HG02759 (cell line): ENCODE measurements around the gene CLDN9.
A peak's percentile ranks its signal among the peaks of the same experiment; 100 is the strongest.

Experiments
- ATAC-seq: cut with Tn5 transposase; IDR thresholded peaks from one replicate; pipeline ENCODE4 v1.9.1; 2021; ENCODE audit warnings: mild to moderate bottlenecking, moderate library complexity; ENCODE audit not compliant: unreplicated experiment

CLDN9 gene

GRCh38 chr16:3012828-3013420 lies at the start of gene CLDN9:
CLDN9 (plus strand) TSS chr16:3012923; CDS start chr16:3013363, 440 bp downstream.
- no peak for ATAC-seq

- ATAC-seq = no peak
These were observed 49.5 kb upstream of the CLDN9 start for GRCh38 chr16:2963074-2963722.

- no peak for ATAC-seq
These were observed 48.8 kb upstream of the CLDN9 start, which contains the start of gene KREMEN2 for GRCh38 chr16:2963723-2964474. KREMEN2 (plus strand) TSS chr16:2964275; CDS start chr16:2964521, 246 bp downstream.

GRCh38 chr16:2964475-2965336 lies 48.0 kb upstream of the CLDN9 start:
- ATAC-seq = no peak

- ATAC-seq = no peak
These were observed 46.5 kb upstream of the CLDN9 start for GRCh38 chr16:2966043-2966807.

GRCh38 chr16:2966808-2967191 lies 45.9 kb upstream of the CLDN9 start:
- no peak for ATAC-seq

- ATAC-seq = no peak
These were observed 45.5 kb upstream of the CLDN9 start for GRCh38 chr16:2967211-2967631.

GRCh38 chr16:2967721-2968161 lies 45.0 kb upstream of the CLDN9 start:
- ATAC-seq = no peak

GRCh38 chr16:2968368-2968737 lies 44.4 kb upstream of the CLDN9 start:
- no peak for ATAC-seq

- peak; percentile 74 for ATAC-seq
These were observed 43.8 kb upstream of the CLDN9 start, which contains the start of gene PAQR4 for GRCh38 chr16:2968738-2969544. PAQR4 (plus strand) TSS chr16:2969348; CDS start chr16:2969675, 327 bp downstream.

- ATAC-seq = peak; percentile 41
These were observed 42.9 kb upstream of the CLDN9 start for GRCh38 chr16:2969545-2970521.

- ATAC-seq = no peak
These were observed 42.2 kb upstream of the CLDN9 start for GRCh38 chr16:2970563-2970962.

GRCh38 chr16:2971134-2971984 lies 41.4 kb upstream of the CLDN9 start:
- no peak for ATAC-seq

GRCh38 chr16:2971985-2972784 lies 40.5 kb upstream of the CLDN9 start:
- no peak for ATAC-seq

GRCh38 chr16:2973093-2973492 lies 39.6 kb upstream of the CLDN9 start:
- no peak for ATAC-seq

GRCh38 chr16:2973605-2974318 lies 39.0 kb upstream of the CLDN9 start:
- no peak for ATAC-seq
